Panc1 (cell line): Measurements from ENCODE around the gene DOCK1. TPM values are rescaled to one million over a fixed set of nuclear protein-coding genes. Genes with fewer than 3 reads are reported as not detected.

Source experiments
- ATAC-seq: fragments of 200-7000 bp; cut with Tn5 transposase; 2 replicates; pipeline ENCODE4 v1.9.1; 2020; ENCODE audit warnings: mild to moderate bottlenecking, moderate library complexity
- BruUV-seq: library from RNA; stranded (reverse); fragments of 400-500 nt; replicated peaks from 2 replicates; lab custom pipeline; 2021; lab: Mats Ljungman, UMichigan
- CTCF ChIA-PET: fragments of 300-600 bp; sonication (Branson Sonifier 250); formaldehyde crosslinking; loops from one replicate; lab custom pipeline; 2022; ENCODE audit warnings: antibody characterized with exemption; lab: Charles Lee
- POLR2A ChIA-PET: fragments of 300-600 bp; sonication (Branson Sonifier 250); formaldehyde crosslinking; loops from one replicate; lab custom pipeline; 2022; ENCODE audit warnings: antibody characterized with exemption; lab: Charles Lee
- DNase-seq: peaks from one replicate; pipeline ENCODE4 v3.0.0-alpha.2; 2010; ENCODE audit warnings: low read depth, low spot score
- H3K27ac ChIP-seq: 2 replicates; pipeline ENCODE4 v1.5.1; 2011; ENCODE audit warnings: mild to moderate bottlenecking, low read length, inconsistent platforms
- H3K27me3 ChIP-seq: fragments of 200-500 bp; sonication (Bioruptor generic); 2 replicates; pipeline ENCODE4 v1.6.0; 2014; ENCODE audit warnings: low read length, inconsistent platforms; ENCODE audit not compliant: control insufficient read depth, insufficient read depth
- H3K36me3 ChIP-seq: fragments of 200-500 bp; sonication (Bioruptor generic); 2 replicates; pipeline ENCODE4 v1.5.1; 2014; ENCODE audit warnings: inconsistent platforms, mild to moderate bottlenecking, low read length, moderate library complexity; ENCODE audit not compliant: control insufficient read depth, insufficient read depth
- H3K4me1 ChIP-seq: 2 replicates; pipeline ENCODE4 v1.5.1; 2011; ENCODE audit warnings: inconsistent platforms, mild to moderate bottlenecking, low read length, moderate library complexity; ENCODE audit not compliant: control insufficient read depth, insufficient read depth
- H3K4me3 ChIP-seq, 2 experiments: 2 replicates each; pipeline ENCODE4 v1.5.1; 2011 to 2012; ENCODE audit warnings: low read depth in 2 of 2, low read length in 2 of 2, mild to moderate bottlenecking in 2 of 2, inconsistent platforms in 1 of 2, moderate library complexity in 1 of 2
- H3K9me3 ChIP-seq: fragments of 200-500 bp; sonication (Bioruptor generic); 2 replicates; pipeline ENCODE4 v1.5.1; 2014; ENCODE audit warnings: low read depth, mild to moderate bottlenecking, inconsistent platforms, low read length, moderate library complexity; ENCODE audit not compliant: control insufficient read depth, insufficient read depth
- POLR2AphosphoS5 ChIP-seq: IDR thresholded peaks from 2 replicates; pipeline ENCODE4 v1.6.1; 2012; ENCODE audit warnings: mild to moderate bottlenecking, low read depth, low read length, moderate library complexity
- SIN3A ChIP-seq: IDR thresholded peaks from 2 replicates; pipeline ENCODE4 v1.6.1; 2012; ENCODE audit warnings: low read depth, mild to moderate bottlenecking, low read length, moderate library complexity, borderline replicate concordance; ENCODE audit not compliant: insufficient read depth
- TCF7L2 ChIP-seq: IDR thresholded peaks from 2 replicates; pipeline ENCODE4 v1.6.1; 2011; ENCODE audit warnings: mild to moderate bottlenecking, low read depth, low read length, inconsistent platforms
- in situ Hi-C: cut with HindIII; loops from 2 replicates; pipeline ENCODE4 v1.10.0; 2016; ENCODE audit warnings: low sequenced_read_pairs, low pct_unique_long_range_greater_than_20kb
- intact Hi-C: fragments of 100-400 bp; cut with micrococcal nuclease; formaldehyde crosslinking; loops from one replicate; pipeline ENCODE4 v1.10.0; 2022; ENCODE audit not compliant: unreplicated experiment
- total RNA-seq: library from RNA; stranded (reverse); gene quantifications from one replicate; pipeline ENCODE4 v1.2.1, GENCODE V29; 2021; ENCODE audit not compliant: unreplicated experiment
- TF ChIP-seq, protein P1 (sequence below): fragments of 450-650 bp; IDR thresholded peaks from 2 replicates; pipeline ENCODE4 v1.5.1; 2017; ENCODE audit warnings: mild to moderate bottlenecking
- TF ChIP-seq, protein P2 (sequence below), 2 experiments: IDR thresholded peaks; 2 replicates each; pipeline ENCODE4 v1.6.1; 2011 to 2012; ENCODE audit warnings: low read depth in 2 of 2, control low read depth in 1 of 2, low read length in 1 of 2, mild to moderate bottlenecking in 1 of 2, moderate library complexity in 1 of 2; ENCODE audit not compliant: insufficient read depth in 1 of 2

The DOCK1 gene
- total RNA-seq, 1 experiment from 2014 or later: 67.6 TPM

DNA sequence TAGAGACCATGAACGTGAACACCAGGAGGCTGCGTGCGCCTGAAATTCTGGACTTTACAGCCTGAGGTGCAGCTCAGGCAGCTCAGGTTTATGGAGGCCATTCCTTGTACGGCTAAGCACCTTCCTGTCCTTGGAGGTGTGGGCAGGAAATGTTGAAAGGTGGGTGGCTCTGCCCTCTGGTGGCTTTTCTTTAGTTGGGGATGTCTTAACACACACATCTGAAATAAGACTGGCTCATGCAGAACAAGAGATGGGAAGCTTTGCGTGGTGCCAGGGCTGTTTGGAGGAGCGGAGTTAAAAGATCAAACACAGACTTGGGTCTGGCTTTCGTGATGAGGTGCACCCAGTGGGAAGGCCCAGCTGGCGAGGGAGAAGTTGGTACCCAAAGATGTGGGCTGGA lies 64.1 kb downstream of the DOCK1 start:
- CTCF ChIA-PET: no interaction called here
- no TSS peak for BruUV-seq
- Histone ChIP-seq H3K27ac (no peak overlapping the region), H3K4me3 (no peak overlapping the region), H3K9me3 (no peaks in the 10 kb centered on the region), H3K4me1 (no peaks in the 10 kb centered on the region), H3K36me3 (no peaks in the 10 kb centered on the region), H3K27me3 (no peaks in the 10 kb centered on the region)
- POLR2A ChIA-PET: no interaction called here
- ATAC-seq: peak; percentile 85
- TF ChIP-seq, protein P1, sequence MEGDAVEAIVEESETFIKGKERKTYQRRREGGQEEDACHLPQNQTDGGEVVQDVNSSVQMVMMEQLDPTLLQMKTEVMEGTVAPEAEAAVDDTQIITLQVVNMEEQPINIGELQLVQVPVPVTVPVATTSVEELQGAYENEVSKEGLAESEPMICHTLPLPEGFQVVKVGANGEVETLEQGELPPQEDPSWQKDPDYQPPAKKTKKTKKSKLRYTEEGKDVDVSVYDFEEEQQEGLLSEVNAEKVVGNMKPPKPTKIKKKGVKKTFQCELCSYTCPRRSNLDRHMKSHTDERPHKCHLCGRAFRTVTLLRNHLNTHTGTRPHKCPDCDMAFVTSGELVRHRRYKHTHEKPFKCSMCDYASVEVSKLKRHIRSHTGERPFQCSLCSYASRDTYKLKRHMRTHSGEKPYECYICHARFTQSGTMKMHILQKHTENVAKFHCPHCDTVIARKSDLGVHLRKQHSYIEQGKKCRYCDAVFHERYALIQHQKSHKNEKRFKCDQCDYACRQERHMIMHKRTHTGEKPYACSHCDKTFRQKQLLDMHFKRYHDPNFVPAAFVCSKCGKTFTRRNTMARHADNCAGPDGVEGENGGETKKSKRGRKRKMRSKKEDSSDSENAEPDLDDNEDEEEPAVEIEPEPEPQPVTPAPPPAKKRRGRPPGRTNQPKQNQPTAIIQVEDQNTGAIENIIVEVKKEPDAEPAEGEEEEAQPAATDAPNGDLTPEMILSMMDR: no peak; the same call in 1 of the 2 replicates
- TF ChIP-seq SIN3A (no peak), TCF7L2 (no peak), POLR2AphosphoS5 (no peak)
- in situ Hi-C loops (no loop called here), intact Hi-C loops (no loop called here)
- DNase-seq: no peak

DNA sequence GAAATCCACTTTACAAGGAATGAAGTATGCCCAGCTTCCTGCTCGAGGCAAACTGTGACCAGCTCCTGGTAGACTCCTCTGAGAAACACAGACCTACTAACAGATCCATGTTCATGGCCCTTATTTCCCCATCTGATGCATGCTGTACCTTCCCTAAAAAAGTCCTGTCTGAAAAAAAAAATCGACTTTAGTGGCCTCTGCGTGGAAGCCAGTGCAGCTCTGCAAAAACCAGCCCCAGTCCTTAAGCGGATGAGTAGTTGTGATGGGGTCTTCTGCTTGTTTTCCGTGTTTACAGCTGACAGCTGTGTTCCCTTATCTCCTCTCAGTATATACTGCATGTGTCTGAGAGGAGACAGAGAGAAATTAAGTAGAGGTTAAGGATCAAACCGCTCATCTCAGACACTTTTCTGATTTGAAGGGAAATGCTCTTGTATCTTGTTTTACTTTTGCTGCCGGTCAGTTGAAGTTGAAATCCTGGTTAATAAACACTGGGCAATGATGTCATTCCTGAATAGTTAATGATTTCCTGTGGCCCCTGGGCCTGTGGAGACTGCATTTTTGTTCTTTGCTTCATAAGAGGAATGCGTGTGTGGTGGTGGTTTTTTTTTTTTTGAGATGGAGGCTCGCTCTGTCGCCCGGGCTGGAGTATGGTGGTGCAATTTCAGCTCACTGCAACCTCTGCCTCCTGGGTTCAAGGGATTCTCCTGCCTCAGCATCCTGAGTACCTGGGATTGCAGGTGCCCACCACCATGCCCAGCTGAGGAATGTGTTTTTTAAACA lies 67.6 kb downstream of the DOCK1 start:
- H3K4me3 ChIP-seq: no peak overlapping the region
- peaks cover under 1% of the 10 kb centered on the region; the same call in 1 of the 2 replicates for H3K36me3 ChIP-seq
- no peak for ATAC-seq
- no peak for DNase-seq
- TF ChIP-seq, protein P1: no peak
- TF ChIP-seq TCF7L2 (no peak), POLR2AphosphoS5 (no peak), SIN3A (no peak)
- TF ChIP-seq, protein P2, sequence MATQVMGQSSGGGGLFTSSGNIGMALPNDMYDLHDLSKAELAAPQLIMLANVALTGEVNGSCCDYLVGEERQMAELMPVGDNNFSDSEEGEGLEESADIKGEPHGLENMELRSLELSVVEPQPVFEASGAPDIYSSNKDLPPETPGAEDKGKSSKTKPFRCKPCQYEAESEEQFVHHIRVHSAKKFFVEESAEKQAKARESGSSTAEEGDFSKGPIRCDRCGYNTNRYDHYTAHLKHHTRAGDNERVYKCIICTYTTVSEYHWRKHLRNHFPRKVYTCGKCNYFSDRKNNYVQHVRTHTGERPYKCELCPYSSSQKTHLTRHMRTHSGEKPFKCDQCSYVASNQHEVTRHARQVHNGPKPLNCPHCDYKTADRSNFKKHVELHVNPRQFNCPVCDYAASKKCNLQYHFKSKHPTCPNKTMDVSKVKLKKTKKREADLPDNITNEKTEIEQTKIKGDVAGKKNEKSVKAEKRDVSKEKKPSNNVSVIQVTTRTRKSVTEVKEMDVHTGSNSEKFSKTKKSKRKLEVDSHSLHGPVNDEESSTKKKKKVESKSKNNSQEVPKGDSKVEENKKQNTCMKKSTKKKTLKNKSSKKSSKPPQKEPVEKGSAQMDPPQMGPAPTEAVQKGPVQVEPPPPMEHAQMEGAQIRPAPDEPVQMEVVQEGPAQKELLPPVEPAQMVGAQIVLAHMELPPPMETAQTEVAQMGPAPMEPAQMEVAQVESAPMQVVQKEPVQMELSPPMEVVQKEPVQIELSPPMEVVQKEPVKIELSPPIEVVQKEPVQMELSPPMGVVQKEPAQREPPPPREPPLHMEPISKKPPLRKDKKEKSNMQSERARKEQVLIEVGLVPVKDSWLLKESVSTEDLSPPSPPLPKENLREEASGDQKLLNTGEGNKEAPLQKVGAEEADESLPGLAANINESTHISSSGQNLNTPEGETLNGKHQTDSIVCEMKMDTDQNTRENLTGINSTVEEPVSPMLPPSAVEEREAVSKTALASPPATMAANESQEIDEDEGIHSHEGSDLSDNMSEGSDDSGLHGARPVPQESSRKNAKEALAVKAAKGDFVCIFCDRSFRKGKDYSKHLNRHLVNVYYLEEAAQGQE (IDR thresholded peaks at IDR 0.05; ENCODE audit: insufficient read depth in 1 of 2, low read depth in 2 of 2, low read length in 1 of 2): no peak
- H3K27me3 ChIP-seq: no peaks in the 10 kb centered on the region
- H3K4me1 ChIP-seq: no peaks in the 10 kb centered on the region
- in situ Hi-C loops: no loop called here
- BruUV-seq: no TSS peak
- no peaks in the 10 kb centered on the region for H3K9me3 ChIP-seq
- CTCF ChIA-PET: no interaction called here
- no peak overlapping the region for H3K27ac ChIP-seq
- intact Hi-C loops: no loop called here
- POLR2A ChIA-PET: no interaction called here
